ENCODE results near the gene C5orf15. TPM values are rescaled to one million over a fixed set of nuclear protein-coding genes. Genes with fewer than 3 reads are reported as not detected.

C5orf15 gene
- polyA plus RNA-seq, 1 donor from 2014 or later: 72.3 TPM

- H3K9me3 ChIP-seq (ENCODE audit: low read length): no peaks in the 10 kb centered on the region
- TF ChIP-seq MXI1 (conservative IDR thresholded peaks at IDR 0.05; ENCODE audit: poor library complexity, severe bottlenecking): no peak
- no peak for TF ChIP-seq REST (IDR thresholded peaks at IDR 0.05; ENCODE audit: borderline replicate concordance)
- no peak for TF ChIP-seq CTCF (IDR thresholded peaks at IDR 0.05; ENCODE audit: poor library complexity, severe bottlenecking)
- no peak for TF ChIP-seq EP300 (conservative IDR thresholded peaks at IDR 0.05; ENCODE audit: poor library complexity, severe bottlenecking)
- TF ChIP-seq SMC3 (conservative IDR thresholded peaks at IDR 0.05; ENCODE audit: poor library complexity): no peak
- TF ChIP-seq EZH2 (IDR thresholded peaks at IDR 0.05; ENCODE audit: borderline replicate concordance, insufficient read depth, low read length, poor library complexity, severe bottlenecking): no peak
- TF ChIP-seq POLR2AphosphoS5 (IDR thresholded peaks at IDR 0.05): no peak
- no peak for TF ChIP-seq TAF1 (IDR thresholded peaks at IDR 0.05; ENCODE audit: low read depth)
- no peak for TF ChIP-seq RAD21 (conservative IDR thresholded peaks at IDR 0.05)
- no peak overlapping the region for H3K27ac ChIP-seq (ENCODE audit: low read length)
- H2AFZ ChIP-seq (ENCODE audit: low read depth, low read length): no peak overlapping the region
- no peak overlapping the region for H3K4me2 ChIP-seq (ENCODE audit: low read length)
- no peaks in the 10 kb centered on the region for H3F3A ChIP-seq (ENCODE audit: insufficient read depth, low read length, poor library complexity, severe bottlenecking)
- no peaks in the 10 kb centered on the region for H3K79me2 ChIP-seq (replicated peaks; ENCODE audit: insufficient read depth, low read length)
- no peak overlapping the region for H3K9ac ChIP-seq (ENCODE audit: low read length)
- no peaks in the 10 kb centered on the region for H3K36me3 ChIP-seq (ENCODE audit: insufficient read depth, low read length)
- no peaks in the 10 kb centered on the region for H3K27me3 ChIP-seq (ENCODE audit: insufficient read depth, low read depth, low read length)
- no peaks in the 10 kb centered on the region for H3K9me2 ChIP-seq (ENCODE audit: insufficient read depth, low read length)
- H4K20me1 ChIP-seq (ENCODE audit: insufficient read depth): no peaks in the 10 kb centered on the region
- H3K4me3 ChIP-seq (ENCODE audit: low read length): no peak overlapping the region
Measured at GRCh38 chr5:133910571-133910970, 57.9 kb downstream of the C5orf15 start.

GRCh38 chr5:133909603-133910002 is 58.8 kb downstream of the C5orf15 start:
- H3F3A ChIP-seq (ENCODE audit: insufficient read depth, low read length, poor library complexity, severe bottlenecking): no peaks in the 10 kb centered on the region
- no peaks in the 10 kb centered on the region for H3K79me2 ChIP-seq (replicated peaks; ENCODE audit: insufficient read depth, low read length)
- no peaks in the 10 kb centered on the region for H3K27me3 ChIP-seq (ENCODE audit: insufficient read depth, low read depth, low read length)
- no peaks in the 10 kb centered on the region for H3K36me3 ChIP-seq (ENCODE audit: insufficient read depth, low read length)
- H3K9me3 ChIP-seq (ENCODE audit: low read length): no peaks in the 10 kb centered on the region
- TF ChIP-seq POLR2AphosphoS5 (IDR thresholded peaks at IDR 0.05) (no peak), MXI1 (conservative IDR thresholded peaks at IDR 0.05; ENCODE audit: poor library complexity, severe bottlenecking) (no peak), CTCF (IDR thresholded peaks at IDR 0.05; ENCODE audit: poor library complexity, severe bottlenecking) (no peak), EP300 (conservative IDR thresholded peaks at IDR 0.05; ENCODE audit: poor library complexity, severe bottlenecking) (no peak), EZH2 (IDR thresholded peaks at IDR 0.05; ENCODE audit: borderline replicate concordance, insufficient read depth, low read length, poor library complexity, severe bottlenecking) (no peak), RAD21 (conservative IDR thresholded peaks at IDR 0.05) (no peak)
- no peak overlapping the region for H3K9ac ChIP-seq (ENCODE audit: low read length)
- H3K9me2 ChIP-seq (ENCODE audit: insufficient read depth, low read length): no peaks in the 10 kb centered on the region
- H2AFZ ChIP-seq (ENCODE audit: low read depth, low read length): no peak overlapping the region
- no peak overlapping the region for H3K4me2 ChIP-seq (ENCODE audit: low read length)
- no peak overlapping the region for H3K4me3 ChIP-seq (ENCODE audit: low read length)
- H3K27ac ChIP-seq (ENCODE audit: low read length): no peak overlapping the region
- H4K20me1 ChIP-seq (ENCODE audit: insufficient read depth): no peaks in the 10 kb centered on the region
